ENCODE data around the gene STON1. TPM values are rescaled to one million over a fixed set of nuclear protein-coding genes. Genes with fewer than 3 reads are reported as not detected.
"Not testable (repeated sequence)": the region's sequence is repeated elsewhere in the genome, so short reads cannot be mapped to it uniquely, and the experiment has no call there.

STON1 gene
- total and polyA plus RNA-seq, 4 experiments from 2014 or later = 0.03 to 4.4 (median 1.8) TPM

DNA sequence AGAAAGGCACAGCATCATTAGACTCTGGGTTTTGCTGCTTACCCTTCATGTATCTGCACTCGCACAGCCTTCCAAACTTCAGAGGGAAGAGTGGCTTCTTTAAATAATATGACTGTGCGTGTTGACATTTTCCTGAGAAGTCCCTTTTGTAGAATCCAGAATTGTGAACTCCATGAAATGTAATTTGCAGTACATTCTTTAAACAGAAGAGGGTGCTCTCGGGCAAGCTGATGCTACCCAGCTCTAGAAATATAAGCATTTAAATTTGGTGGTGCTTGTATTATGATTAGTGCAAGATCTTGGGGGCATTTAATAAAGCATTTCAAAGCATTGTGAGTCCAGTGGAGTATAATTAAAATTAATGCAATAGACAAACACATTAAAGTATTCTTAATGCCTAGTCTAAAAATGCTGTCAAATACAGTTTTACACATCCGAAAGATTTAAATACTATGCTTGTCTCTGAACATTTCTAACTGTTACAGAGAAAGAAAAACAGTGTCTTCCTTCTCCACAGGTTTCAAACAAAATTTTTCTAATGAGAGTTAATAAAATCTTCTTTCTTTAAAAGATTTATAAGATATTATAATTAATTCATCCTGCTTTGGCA is 70.4 kb downstream of the STON1 start:
- Mint-ChIP-seq H3K27me3 (no peaks in the 10 kb centered on the region), H3K27ac (no peak overlapping the region), H3K9me3 (no peaks in the 10 kb centered on the region), H3K36me3 (peaks cover 0 to 3% of the 10 kb centered on the region in 2 donors), H3K4me3 (no peak overlapping the region), H3K4me1 (no peaks in the 10 kb centered on the region)
- Histone ChIP-seq H3K27ac (ENCODE audit: low read depth, low read length) (no peak overlapping the region), H3K27me3 (ENCODE audit: insufficient read depth, low read length) (no peaks in the 10 kb centered on the region), H3K4me3 (ENCODE audit: low read length in 2 of 2) (no peak overlapping the region), H3K9me3 (ENCODE audit: control insufficient read depth in 1 of 2, low read length in 2 of 2) (no peaks in the 10 kb centered on the region), H3K36me3 (ENCODE audit: insufficient read depth, low read length) (no peaks in the 10 kb centered on the region), H3K4me1 (ENCODE audit: insufficient read depth, low read length) (no peaks in the 10 kb centered on the region)
- intact Hi-C loops (cut with micrococcal nuclease) = loop anchor here (10.0 kb wide), 1 partner anchor 1544 kb away; no protein-coding TSS in a partner anchor
- POLR2A ChIA-PET (ENCODE audit: partially characterized antibody) = no interaction called here
- DNase-seq = peak in 4 of 5 donors; percentile 1 to 10 (median 6)
- CTCF ChIA-PET (ENCODE audit: partially characterized antibody) = interaction anchor here (0.9 to 1.8 kb wide), 3 partner anchors 16 to 127 kb away, joined by 3 to 4 read pairs (median 3); no protein-coding TSS in a partner anchor

DNA sequence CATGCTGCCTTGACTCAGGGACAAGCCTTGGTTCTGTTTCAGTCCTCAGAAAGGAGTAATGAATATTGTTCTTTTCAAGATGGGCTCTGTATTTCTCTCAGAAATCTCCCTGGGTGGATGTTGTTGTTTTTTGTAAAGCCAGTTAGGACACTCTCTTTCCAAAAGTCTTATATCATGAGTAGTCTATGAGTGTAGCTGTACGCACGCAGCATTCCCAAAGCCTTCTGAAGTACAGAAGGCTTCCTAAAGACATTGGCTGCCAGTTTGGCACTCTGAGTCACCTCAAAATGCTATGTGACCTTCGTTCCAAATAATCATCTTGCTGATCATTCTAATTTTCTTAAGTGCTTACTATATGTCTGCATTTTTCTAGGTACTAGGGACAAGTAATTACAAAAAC is 71.0 kb downstream of the STON1 start:
- Mint-ChIP-seq H3K4me3 (no peak overlapping the region), H3K27me3 (no peaks in the 10 kb centered on the region), H3K9me3 (no peaks in the 10 kb centered on the region), H3K36me3 (peaks cover 0 to 3% of the 10 kb centered on the region in 2 donors), H3K27ac (no peak overlapping the region), H3K4me1 (no peaks in the 10 kb centered on the region)
- H3K27ac ChIP-seq (ENCODE audit: low read depth, low read length) = no peak overlapping the region
- CTCF ChIA-PET (ENCODE audit: partially characterized antibody) = interaction anchor here (0.9 to 1.8 kb wide), 2 partner anchors 16 to 75 kb away, joined by 3 to 4 read pairs; no protein-coding TSS in a partner anchor
- POLR2A ChIA-PET (ENCODE audit: partially characterized antibody) = no interaction called here
- H3K27me3 ChIP-seq (ENCODE audit: insufficient read depth, low read length) = no peaks in the 10 kb centered on the region
- H3K36me3 ChIP-seq (ENCODE audit: insufficient read depth, low read length) = no peaks in the 10 kb centered on the region
- DNase-seq = no peak
- intact Hi-C loops (cut with micrococcal nuclease) = loop anchor here (10.0 kb wide), 1 partner anchor 1544 kb away; no protein-coding TSS in a partner anchor
- no peaks in the 10 kb centered on the region for H3K4me1 ChIP-seq (ENCODE audit: insufficient read depth, low read length)
- no peaks in the 10 kb centered on the region for H3K9me3 ChIP-seq (ENCODE audit: control insufficient read depth in 1 of 2, low read length in 2 of 2)
- H3K4me3 ChIP-seq (ENCODE audit: low read length in 2 of 2) = no peak overlapping the region

DNA sequence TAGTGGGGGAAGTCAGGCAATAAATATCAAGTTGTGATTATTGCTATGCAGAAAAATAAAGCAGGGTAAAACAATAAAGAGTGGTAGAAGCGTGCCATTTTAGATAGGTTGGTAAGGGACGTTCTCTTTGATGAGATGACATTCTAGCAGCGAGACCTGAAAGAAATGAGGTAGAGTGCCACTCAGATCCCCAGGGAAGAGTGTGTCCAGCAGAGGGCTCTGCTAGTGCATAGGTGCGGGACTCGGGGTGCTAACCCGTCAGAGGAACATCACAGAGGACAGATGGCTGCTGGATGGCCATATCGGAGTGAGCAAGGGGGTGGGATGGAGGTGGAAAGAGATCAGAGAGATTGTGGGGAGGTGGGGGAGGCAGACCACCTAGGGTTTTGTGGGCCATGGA is 71.4 kb downstream of the STON1 start:
- Mint-ChIP-seq H3K27me3 (no peaks in the 10 kb centered on the region), H3K4me1 (no peaks in the 10 kb centered on the region), H3K36me3 (peaks cover 0 to 3% of the 10 kb centered on the region in 2 donors), H3K4me3 (no peak overlapping the region), H3K9me3 (no peaks in the 10 kb centered on the region), H3K27ac (no peak overlapping the region)
- H3K27me3 ChIP-seq (ENCODE audit: insufficient read depth, low read length) = no peaks in the 10 kb centered on the region
- H3K4me1 ChIP-seq (ENCODE audit: insufficient read depth, low read length) = no peaks in the 10 kb centered on the region
- no peak overlapping the region for H3K4me3 ChIP-seq (ENCODE audit: low read length in 2 of 2)
- no peak overlapping the region for H3K27ac ChIP-seq (ENCODE audit: low read depth, low read length)
- intact Hi-C loops (cut with micrococcal nuclease) = loop anchor here (10.0 kb wide), 1 partner anchor 1543 kb away; no protein-coding TSS in a partner anchor
- H3K9me3 ChIP-seq (ENCODE audit: control insufficient read depth in 1 of 2, low read length in 2 of 2) = no peaks in the 10 kb centered on the region
- CTCF ChIA-PET (ENCODE audit: partially characterized antibody) = interaction anchor here (1.8 kb wide), 1 partner anchor 15 kb away, joined by 4 read pairs; no protein-coding TSS in a partner anchor
- POLR2A ChIA-PET (ENCODE audit: partially characterized antibody) = no interaction called here
- no peak for DNase-seq
- H3K36me3 ChIP-seq (ENCODE audit: insufficient read depth, low read length) = no peaks in the 10 kb centered on the region

DNA sequence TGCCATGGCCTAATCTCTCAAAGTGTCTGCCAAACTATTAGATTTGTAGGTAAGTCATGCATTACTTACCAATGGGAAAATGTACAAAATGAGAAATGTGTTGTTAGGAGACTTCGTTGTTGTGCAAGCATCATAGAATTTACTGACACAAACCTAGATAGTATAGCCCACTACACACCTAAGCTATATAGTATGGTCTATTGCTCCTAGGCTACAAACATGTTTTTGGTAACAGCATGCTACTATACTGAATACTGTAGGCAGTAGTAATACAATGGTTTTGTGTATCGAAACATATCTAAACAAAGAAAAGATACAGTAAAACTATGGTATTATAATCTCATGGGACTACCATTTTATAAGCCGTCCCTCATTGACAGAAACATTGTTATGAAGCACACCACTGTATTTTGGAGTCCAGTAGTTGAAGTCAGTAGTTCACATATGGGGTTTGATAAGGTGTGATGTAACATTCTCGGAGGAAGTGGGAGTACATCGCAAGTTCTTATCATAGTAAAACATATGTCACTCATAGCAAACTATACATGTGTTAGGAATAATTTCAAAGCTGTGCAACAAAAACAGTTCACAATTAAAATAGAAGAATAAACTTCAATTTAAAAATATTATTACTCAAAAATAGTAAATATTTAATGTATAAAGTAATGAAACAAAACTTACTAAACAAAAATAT is 75.7 kb downstream of the STON1 start:
- intact Hi-C loops (cut with micrococcal nuclease) = loop anchor here (10.0 kb wide), 1 partner anchor 1539 kb away; no protein-coding TSS in a partner anchor
- no peak overlapping the region for H3K27ac ChIP-seq (ENCODE audit: low read depth, low read length)
- no peak for DNase-seq
- CTCF ChIA-PET (ENCODE audit: partially characterized antibody) = no interaction called here
- H3K27ac Mint-ChIP-seq = no peak overlapping the region
- H3K36me3 Mint-ChIP-seq = no peaks in the 10 kb centered on the region
- H3K4me3 Mint-ChIP-seq = no peak overlapping the region
- POLR2A ChIA-PET (ENCODE audit: partially characterized antibody) = no interaction called here
- no peaks in the 10 kb centered on the region for H3K9me3 Mint-ChIP-seq
- H3K27me3 ChIP-seq (ENCODE audit: insufficient read depth, low read length) = no peaks in the 10 kb centered on the region
- H3K36me3 ChIP-seq (ENCODE audit: insufficient read depth, low read length) = no peaks in the 10 kb centered on the region
- H3K4me1 ChIP-seq (ENCODE audit: insufficient read depth, low read length) = no peaks in the 10 kb centered on the region
- no peaks in the 10 kb centered on the region for H3K4me1 Mint-ChIP-seq
- H3K9me3 ChIP-seq (ENCODE audit: control insufficient read depth in 1 of 2, low read length in 2 of 2) = no peaks in the 10 kb centered on the region
- H3K4me3 ChIP-seq (ENCODE audit: low read length in 2 of 2) = no peak overlapping the region
- H3K27me3 Mint-ChIP-seq = peaks cover 4% of the 10 kb centered on the region in 2 donors

DNA sequence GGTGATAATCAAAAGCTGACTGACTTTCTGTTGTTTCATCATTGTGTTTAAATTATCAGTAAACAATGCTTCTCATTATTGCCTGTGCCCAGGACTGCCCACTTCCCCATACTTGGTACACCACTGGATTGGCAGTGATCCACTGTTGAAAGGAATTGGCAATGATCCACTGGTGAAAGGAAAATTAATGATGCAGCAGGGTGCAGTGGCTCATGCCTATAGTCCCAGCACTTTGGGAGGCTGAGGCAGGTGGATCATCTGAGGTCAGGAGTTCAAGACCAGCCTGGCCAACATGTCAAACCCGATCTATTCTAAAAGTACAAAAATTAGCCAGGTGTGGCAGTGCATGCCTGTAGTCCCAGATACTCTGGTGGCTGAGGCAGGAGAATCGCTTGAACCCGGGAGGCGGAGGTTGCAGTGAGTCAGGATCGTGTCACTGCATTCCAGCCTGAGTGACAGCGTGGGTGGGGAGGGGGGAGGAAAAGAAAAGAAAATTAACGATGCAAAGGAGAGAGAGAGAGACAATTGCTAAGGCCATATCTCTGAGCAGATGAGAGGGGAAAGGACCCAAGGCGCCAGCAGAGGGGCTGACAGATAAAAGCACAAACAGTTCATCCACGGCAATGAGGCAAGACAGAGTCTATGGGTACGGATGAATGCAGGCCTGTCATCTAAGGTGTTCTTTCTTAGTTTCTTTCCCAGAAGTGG is 77.5 kb downstream of the STON1 start:
- ChIA-PET CTCF (ENCODE audit: partially characterized antibody) (no interaction called here), POLR2A (ENCODE audit: partially characterized antibody) (no interaction called here)
- H3K4me3 Mint-ChIP-seq = no peak overlapping the region
- H3K36me3 Mint-ChIP-seq = no peaks in the 10 kb centered on the region
- Histone ChIP-seq H3K4me1 (ENCODE audit: insufficient read depth, low read length) (no peaks in the 10 kb centered on the region), H3K36me3 (ENCODE audit: insufficient read depth, low read length) (no peaks in the 10 kb centered on the region), H3K4me3 (ENCODE audit: low read length in 2 of 2) (no peak overlapping the region), H3K27ac (ENCODE audit: low read depth, low read length) (no peak overlapping the region), H3K9me3 (ENCODE audit: control insufficient read depth in 1 of 2, low read length in 2 of 2) (no peaks in the 10 kb centered on the region), H3K27me3 (ENCODE audit: insufficient read depth, low read length) (no peaks in the 10 kb centered on the region)
- no peaks in the 10 kb centered on the region for H3K9me3 Mint-ChIP-seq
- peaks cover 9% of the 10 kb centered on the region in 2 donors for H3K27me3 Mint-ChIP-seq
- DNase-seq = no peak
- H3K4me1 Mint-ChIP-seq = no peaks in the 10 kb centered on the region
- intact Hi-C loops (cut with micrococcal nuclease) = loop anchor here (10.0 kb wide), 1 partner anchor 1537 kb away; no protein-coding TSS in a partner anchor
- H3K27ac Mint-ChIP-seq = no peak overlapping the region

DNA sequence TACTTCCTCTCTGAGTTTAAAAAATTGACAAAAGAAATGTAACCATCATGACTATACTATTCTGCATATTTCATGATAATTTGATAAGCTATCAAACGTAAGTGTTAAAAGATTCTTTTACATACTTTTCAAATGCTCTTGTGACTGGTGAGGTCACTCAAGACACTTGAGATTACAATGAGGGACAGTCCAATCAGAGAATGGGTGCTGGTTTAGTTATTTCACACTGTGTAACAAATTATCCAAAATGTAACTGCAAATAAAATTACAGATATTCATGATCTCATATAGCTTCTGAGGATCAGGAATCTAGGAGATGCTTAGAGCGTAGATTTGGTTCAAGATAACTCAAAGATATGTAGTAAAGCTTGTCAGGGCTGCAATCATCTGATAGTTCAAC is 83.3 kb downstream of the STON1 start:
- ChIA-PET POLR2A (ENCODE audit: partially characterized antibody) (no interaction called here), CTCF (ENCODE audit: partially characterized antibody) (no interaction called here)
- no peaks in the 10 kb centered on the region for H3K9me3 ChIP-seq (ENCODE audit: control insufficient read depth in 1 of 2, low read length in 2 of 2)
- H3K9me3 Mint-ChIP-seq = peaks cover 0 to 7% (median 0%) of the 10 kb centered on the region in 8 donors
- no peak for DNase-seq
- H3K36me3 ChIP-seq (ENCODE audit: insufficient read depth, low read length) = no peaks in the 10 kb centered on the region
- H3K36me3 Mint-ChIP-seq = no peaks in the 10 kb centered on the region
- H3K27me3 ChIP-seq (ENCODE audit: insufficient read depth, low read length) = no peaks in the 10 kb centered on the region
- no peak overlapping the region for H3K4me3 ChIP-seq (ENCODE audit: low read length in 2 of 2)
- H3K27ac Mint-ChIP-seq = no peak overlapping the region
- no peak overlapping the region for H3K4me3 Mint-ChIP-seq
- peaks cover 9 to 16% of the 10 kb centered on the region in 2 donors for H3K27me3 Mint-ChIP-seq
- intact Hi-C loops (cut with micrococcal nuclease) = no loop called here
- H3K27ac ChIP-seq (ENCODE audit: low read depth, low read length) = no peak overlapping the region
- no peaks in the 10 kb centered on the region for H3K4me1 Mint-ChIP-seq
- H3K4me1 ChIP-seq (ENCODE audit: insufficient read depth, low read length) = no peaks in the 10 kb centered on the region

DNA sequence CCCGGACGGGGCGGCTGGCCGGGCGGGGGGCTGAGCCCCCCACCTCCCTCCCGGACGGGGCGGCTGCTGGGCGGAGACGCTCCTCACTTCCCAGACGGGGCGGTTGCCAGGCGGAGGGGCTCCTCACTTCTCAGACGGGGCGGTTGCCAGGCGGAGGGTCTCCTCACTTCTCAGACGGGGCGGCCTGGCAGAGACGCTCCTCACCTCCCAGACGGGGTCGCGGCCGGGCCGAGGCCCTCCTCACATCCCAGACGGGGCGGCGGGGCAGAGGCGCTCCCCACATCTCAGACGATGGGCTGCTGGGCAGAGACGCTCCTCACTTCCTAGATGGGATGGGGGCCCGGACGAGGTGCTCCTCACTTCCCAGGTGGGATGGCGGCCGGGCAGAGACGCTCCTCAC is 84.6 kb downstream of the STON1 start:
- POLR2A ChIA-PET (ENCODE audit: partially characterized antibody); H3K9me3 Mint-ChIP-seq; H3K36me3 ChIP-seq (ENCODE audit: insufficient read depth, low read length); H3K27me3 ChIP-seq (ENCODE audit: insufficient read depth, low read length); H3K4me3 ChIP-seq (ENCODE audit: low read length in 2 of 2); CTCF ChIA-PET (ENCODE audit: partially characterized antibody); DNase-seq; H3K27ac Mint-ChIP-seq; H3K36me3 Mint-ChIP-seq; H3K27ac ChIP-seq (ENCODE audit: low read depth, low read length); H3K4me1 ChIP-seq (ENCODE audit: insufficient read depth, low read length); intact Hi-C loops (cut with micrococcal nuclease); H3K4me1 Mint-ChIP-seq; H3K9me3 ChIP-seq (ENCODE audit: control insufficient read depth in 1 of 2, low read length in 2 of 2); H3K4me3 Mint-ChIP-seq: not testable (repeated sequence)
- peaks cover 10 to 15% of the 10 kb centered on the region in 2 donors for H3K27me3 Mint-ChIP-seq
